ENCODE data around the gene SLC25A25. TPM values are rescaled to one million over a fixed set of nuclear protein-coding genes. Genes with fewer than 3 reads are reported as not detected.

SLC25A25 gene
- total and polyA plus RNA-seq, 9 of the 15 experiments (the other 6 are each of a cell fraction or from before 2014, with no cell fraction given), result 0.07 to 35.9 (median 23.2) TPM

DNA sequence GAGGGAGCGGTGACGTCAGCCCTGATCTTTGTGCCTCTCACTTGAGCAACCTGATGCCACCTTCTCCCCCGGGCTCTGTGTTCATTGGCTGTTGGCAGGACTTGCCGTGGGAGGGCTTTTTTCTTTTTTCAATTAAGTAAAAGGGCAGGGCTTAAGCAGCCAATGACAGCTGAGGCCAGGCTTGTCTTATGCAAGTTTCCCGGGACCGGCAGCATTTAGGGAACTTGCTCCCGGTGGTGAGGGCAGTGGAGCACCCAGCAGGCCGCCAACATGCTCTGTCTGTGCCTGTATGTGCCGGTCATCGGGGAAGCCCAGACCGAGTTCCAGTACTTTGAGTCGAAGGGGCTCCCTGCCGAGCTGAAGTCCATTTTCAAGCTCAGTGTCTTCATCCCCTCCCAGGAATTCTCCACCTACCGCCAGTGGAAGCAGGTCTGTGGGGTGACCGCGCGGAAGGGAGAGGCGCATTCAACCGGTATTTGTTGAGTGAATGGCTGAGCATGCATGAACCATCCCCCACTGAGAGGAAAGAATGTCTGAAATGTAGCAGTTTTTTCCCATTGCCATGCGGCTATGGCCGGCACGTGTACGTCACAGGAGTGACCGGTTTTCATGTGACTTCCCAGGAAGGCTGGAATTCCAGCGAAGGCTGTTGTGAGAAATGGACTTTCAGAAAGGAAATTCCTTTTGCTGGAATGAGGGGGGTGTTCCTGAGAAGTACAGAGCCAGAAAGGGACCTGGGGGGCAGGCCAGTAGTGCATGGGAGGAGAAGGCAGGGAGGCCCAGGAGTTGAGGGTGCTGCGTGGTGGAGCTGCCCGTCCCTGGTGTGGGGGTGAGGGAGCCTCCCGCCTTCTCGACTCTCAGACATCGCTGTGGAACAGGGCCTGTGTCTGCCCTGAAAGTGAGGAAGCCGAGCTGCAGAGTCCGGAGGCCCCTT is 30.5 kb downstream of the SLC25A25 start (continued):
- TF ChIP-seq ETS2 (tag; IDR thresholded peaks at IDR 0.05; ENCODE audit: borderline replicate concordance, poor library complexity, severe bottlenecking) (no peak), ZNF586 (CRISPR knock-in tag; conservative IDR thresholded peaks at IDR 0.05) (no peak), MED1 (CRISPR knock-in tag; IDR thresholded peaks at IDR 0.05; ENCODE audit: borderline replicate concordance) (no peak), YY1 (IDR thresholded peaks at IDR 0.05; ENCODE audit: borderline replicate concordance in 1 of 3, control insufficient read depth in 1 of 3, extremely low read depth in 1 of 3, insufficient read depth in 3 of 3, insufficient read length in 1 of 3, insufficient replicate concordance in 2 of 3, low read depth in 1 of 3, low read length in 2 of 3) (no peak), SNIP1 (IDR thresholded peaks at IDR 0.05; ENCODE audit: low read depth) (no peak), SMARCC2 (IDR thresholded peaks at IDR 0.05; ENCODE audit: low read depth) (no peak), ZNF584 (CRISPR knock-in tag; IDR thresholded peaks at IDR 0.05; ENCODE audit: low read depth) (no peak), LCOR (CRISPR knock-in tag; IDR thresholded peaks at IDR 0.05) (no peak), POLR2G (IDR thresholded peaks at IDR 0.05; ENCODE audit: low read depth, low read length) (peak; percentile 68), SIN3A (IDR thresholded peaks at IDR 0.05; ENCODE audit: borderline replicate concordance in 2 of 2, control insufficient read depth in 1 of 2, low read depth in 2 of 2, low read length in 2 of 2) (no peak)
- TF ChIP-seq, protein P1, sequence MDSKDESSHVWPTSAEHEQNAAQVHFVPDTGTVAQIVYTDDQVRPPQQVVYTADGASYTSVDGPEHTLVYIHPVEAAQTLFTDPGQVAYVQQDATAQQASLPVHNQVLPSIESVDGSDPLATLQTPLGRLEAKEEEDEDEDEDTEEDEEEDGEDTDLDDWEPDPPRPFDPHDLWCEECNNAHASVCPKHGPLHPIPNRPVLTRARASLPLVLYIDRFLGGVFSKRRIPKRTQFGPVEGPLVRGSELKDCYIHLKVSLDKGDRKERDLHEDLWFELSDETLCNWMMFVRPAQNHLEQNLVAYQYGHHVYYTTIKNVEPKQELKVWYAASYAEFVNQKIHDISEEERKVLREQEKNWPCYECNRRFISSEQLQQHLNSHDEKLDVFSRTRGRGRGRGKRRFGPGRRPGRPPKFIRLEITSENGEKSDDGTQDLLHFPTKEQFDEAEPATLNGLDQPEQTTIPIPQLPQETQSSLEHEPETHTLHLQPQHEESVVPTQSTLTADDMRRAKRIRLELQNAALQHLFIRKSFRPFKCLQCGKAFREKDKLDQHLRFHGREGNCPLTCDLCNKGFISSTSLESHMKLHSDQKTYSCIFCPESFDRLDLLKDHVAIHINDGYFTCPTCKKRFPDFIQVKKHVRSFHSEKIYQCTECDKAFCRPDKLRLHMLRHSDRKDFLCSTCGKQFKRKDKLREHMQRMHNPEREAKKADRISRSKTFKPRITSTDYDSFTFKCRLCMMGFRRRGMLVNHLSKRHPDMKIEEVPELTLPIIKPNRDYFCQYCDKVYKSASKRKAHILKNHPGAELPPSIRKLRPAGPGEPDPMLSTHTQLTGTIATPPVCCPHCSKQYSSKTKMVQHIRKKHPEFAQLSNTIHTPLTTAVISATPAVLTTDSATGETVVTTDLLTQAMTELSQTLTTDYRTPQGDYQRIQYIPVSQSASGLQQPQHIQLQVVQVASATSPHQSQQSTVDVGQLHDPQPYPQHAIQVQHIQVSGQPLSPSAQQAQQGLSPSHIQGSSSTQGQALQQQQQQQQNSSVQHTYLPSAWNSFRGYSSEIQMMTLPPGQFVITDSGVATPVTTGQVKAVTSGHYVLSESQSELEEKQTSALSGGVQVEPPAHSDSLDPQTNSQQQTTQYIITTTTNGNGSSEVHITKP (IDR thresholded peaks at IDR 0.05; ENCODE audit: partially characterized antibody), result no peak
- TF ChIP-seq, protein P2, sequence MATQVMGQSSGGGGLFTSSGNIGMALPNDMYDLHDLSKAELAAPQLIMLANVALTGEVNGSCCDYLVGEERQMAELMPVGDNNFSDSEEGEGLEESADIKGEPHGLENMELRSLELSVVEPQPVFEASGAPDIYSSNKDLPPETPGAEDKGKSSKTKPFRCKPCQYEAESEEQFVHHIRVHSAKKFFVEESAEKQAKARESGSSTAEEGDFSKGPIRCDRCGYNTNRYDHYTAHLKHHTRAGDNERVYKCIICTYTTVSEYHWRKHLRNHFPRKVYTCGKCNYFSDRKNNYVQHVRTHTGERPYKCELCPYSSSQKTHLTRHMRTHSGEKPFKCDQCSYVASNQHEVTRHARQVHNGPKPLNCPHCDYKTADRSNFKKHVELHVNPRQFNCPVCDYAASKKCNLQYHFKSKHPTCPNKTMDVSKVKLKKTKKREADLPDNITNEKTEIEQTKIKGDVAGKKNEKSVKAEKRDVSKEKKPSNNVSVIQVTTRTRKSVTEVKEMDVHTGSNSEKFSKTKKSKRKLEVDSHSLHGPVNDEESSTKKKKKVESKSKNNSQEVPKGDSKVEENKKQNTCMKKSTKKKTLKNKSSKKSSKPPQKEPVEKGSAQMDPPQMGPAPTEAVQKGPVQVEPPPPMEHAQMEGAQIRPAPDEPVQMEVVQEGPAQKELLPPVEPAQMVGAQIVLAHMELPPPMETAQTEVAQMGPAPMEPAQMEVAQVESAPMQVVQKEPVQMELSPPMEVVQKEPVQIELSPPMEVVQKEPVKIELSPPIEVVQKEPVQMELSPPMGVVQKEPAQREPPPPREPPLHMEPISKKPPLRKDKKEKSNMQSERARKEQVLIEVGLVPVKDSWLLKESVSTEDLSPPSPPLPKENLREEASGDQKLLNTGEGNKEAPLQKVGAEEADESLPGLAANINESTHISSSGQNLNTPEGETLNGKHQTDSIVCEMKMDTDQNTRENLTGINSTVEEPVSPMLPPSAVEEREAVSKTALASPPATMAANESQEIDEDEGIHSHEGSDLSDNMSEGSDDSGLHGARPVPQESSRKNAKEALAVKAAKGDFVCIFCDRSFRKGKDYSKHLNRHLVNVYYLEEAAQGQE (IDR thresholded peaks at IDR 0.05; ENCODE audit: borderline replicate concordance), result no peak; the same call in 1 of the 2 replicates
- TF ChIP-seq, protein P2 (CRISPR knock-in tag; IDR thresholded peaks at IDR 0.05; ENCODE audit: low read depth), result no peak
